CD4-positive, alpha-beta T cell treated with Interleukin-21 for 1 hour (primary cell): ENCODE results near the gene CTNNA2.

Experiments used
- DNase-seq: peaks from one replicate; pipeline ENCODE4 v3.0.0-alpha.2; 2020

Gene CTNNA2

DNA sequence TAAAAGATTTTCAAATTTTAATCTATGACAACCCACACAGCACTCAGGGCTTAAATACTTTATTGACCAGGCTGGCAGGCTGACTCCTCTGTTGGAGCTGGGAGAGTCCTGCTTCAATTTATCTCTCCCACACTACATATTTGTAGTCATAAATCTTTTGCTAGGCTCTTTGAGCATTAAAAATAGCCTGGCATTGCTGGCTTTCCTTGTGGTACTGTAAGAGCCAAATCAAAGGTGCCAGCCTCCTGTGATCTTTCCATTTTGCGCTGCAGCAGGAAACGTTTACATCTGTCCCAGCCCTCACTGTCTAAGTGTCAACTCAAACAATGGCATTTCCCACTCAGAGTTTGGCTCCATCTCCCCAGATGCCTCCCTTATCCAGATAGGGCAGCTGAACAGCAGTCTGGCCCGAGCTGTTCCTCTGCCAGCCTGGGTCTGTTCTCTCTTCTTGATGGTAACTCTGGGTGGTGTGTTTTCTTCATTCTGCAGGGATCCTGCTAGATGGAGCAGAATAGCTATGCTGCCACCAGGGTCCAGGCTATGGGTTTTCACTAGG lies 729.6 kb downstream of the CTNNA2 start:
- no peak for DNase-seq

DNA sequence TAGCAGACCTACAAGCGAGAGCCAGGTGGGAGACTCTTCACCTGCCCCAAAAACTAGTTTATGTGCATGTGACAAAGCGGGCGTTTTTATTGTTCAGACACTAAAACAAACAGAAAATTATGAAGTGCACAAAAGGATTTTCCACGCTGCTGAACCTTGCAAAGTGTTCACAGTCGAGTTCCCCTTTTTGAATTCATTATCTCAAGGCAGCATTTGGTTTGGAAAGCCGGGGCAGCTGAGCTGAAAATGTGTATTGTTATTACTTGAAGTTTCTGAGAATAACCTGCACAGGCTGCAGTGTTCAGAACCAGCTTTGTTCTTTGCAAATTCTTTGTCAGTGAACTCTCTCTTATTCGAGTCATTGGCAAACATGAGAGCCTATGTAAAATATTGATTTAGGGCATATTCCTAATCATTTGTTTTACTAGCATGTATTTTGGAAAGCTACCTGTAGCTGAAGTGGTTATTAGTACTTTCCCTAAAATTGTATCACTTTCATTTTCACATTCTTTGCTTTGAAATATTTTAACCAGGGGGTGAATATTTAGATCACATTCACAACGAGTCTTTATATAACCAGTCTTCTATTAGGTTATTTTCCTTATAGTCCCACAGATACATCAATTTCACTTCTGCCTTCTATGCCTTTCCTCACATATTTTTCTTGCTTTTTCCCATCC lies 732.2 kb downstream of the CTNNA2 start:
- DNase-seq = no peak

DNA sequence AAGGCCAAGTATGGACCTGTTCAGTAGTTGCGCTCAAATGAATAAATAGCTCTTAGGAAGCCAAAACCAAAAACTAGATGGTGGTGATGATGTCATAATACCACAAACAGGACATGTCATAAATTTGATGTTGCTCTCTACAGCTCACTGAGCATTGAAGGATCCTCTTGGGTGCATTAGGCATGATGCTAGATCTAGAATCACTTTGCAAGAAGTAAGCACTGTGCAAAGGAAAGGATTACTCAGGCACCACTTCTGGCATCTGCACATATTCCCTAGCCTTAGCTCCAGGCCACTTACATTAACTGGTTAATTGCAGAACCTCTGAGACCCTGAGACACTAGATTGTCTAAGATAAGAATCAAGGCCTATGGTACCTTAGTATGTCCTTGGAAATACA lies 733.7 kb downstream of the CTNNA2 start:
- DNase-seq = no peak

DNA sequence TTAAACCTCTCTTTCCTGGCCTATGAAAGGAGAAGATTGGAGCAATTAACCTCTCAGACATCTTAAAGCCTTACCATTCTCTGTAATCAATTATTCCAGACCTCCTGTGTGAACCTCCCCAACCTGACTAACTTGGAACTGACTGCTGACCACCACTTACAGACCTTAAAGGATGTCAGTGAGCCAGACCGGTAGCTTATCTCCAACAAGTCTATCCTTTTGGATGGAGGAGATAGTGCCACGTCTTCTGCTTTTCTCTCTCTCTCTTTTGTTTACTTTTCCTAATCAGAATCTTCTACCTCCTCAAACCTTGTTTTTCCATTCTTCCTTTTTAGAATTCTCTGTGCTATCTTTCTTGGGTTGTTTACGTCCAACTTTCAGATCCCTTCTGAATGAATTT lies 734.5 kb downstream of the CTNNA2 start:
- DNase-seq = no peak

DNA sequence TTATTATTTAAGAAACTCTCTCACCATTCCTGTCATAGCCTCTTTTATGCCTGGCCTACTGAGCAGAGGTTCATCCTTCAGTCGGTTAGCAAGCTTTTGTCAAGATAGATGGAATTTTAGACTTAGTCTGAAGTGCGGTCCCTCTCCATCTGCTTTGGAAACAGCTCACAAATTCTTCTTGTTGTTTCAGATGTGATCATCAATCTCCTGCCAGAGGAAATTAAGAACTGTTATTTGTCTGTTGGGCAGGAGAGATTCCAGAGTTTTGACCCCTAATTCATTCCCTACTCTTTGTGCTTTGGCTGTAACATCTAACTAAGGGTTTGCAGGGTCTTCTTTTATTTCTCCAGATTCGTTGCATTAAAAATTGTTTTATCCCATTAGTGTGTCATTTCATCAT lies 735.3 kb downstream of the CTNNA2 start:
- no peak for DNase-seq

DNA sequence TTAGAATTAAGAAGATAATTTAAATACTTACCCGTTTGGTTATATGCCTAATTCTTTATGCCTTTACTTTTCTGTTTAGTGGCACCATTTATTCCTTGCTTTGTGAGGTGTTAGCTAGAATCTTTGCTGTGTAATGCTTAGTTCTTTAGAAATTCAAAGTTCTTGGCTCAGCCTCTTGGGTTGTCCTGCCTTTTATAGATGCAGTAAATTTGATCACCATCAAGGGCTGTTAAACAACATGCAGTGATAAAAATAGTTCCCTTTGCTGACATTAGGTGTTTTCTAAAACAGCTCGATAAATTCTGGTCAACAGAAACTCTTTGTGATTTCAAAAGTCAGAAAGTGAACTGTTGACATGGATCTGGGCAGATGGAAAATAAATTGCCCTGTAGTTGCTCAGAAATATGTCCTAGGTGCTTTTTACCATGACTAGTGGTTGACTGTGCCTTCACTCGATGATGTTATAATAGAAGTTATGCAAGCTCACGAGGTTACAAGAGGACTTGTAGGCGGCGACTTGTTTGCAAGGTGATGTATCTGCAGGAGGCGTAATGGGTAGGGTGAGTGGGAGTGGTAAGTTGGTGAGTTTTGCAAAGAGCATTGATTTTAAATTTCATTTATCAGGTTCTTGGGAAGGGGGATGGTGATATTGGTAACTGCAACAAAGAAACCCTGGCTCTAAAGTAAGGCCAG lies 739.6 kb downstream of the CTNNA2 start:
- DNase-seq = no peak

- no peak for DNase-seq
Measured at GRCh38 chr2:80255918-80256781, 743.3 kb downstream of the CTNNA2 start.

DNA sequence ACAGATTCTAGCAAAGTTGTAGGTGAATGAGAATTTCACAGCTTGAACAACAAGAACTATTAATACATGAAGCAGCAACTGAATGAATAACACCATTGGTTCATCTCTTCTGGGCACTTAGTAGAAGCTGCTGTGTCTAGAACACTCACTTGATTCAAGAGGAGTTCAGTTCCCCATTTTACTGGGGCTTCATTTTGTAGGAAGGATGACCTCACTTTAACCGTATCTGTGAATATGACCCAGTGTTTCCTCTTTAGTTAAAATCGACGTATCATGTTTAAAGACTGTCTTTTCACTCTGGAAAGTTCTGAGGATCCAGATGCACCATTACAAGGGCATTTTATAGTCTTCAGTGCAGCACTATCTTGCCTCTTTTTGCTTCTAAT lies 743.9 kb downstream of the CTNNA2 start:
- DNase-seq = no peak

GRCh38 chr2:80257450-80257849 lies 744.6 kb downstream of the CTNNA2 start:
- no peak for DNase-seq

DNA sequence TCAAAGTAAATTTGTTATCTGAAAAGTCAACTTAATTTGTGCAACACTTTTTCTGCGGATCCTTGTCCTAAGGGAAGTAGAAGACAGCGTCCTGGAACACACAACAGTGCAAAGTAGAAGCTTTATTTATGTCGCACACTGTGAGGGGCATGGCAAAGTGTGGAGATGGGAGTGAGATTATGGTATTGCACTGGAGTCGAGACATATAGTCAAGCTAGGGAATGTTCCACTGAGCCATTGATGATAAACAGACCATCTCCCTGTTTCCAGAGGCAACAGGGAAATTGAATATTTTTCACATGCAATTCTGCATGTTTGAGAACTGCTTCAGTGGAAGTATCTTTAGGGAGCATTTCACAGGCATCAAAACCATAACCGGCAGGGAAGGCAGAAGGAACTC lies 745.5 kb downstream of the CTNNA2 start:
- DNase-seq = no peak

- DNase-seq = no peak
Measured at GRCh38 chr2:80258793-80259192, 745.9 kb downstream of the CTNNA2 start.

- no peak for DNase-seq
Measured at GRCh38 chr2:80259292-80259691, 746.4 kb downstream of the CTNNA2 start.

DNA sequence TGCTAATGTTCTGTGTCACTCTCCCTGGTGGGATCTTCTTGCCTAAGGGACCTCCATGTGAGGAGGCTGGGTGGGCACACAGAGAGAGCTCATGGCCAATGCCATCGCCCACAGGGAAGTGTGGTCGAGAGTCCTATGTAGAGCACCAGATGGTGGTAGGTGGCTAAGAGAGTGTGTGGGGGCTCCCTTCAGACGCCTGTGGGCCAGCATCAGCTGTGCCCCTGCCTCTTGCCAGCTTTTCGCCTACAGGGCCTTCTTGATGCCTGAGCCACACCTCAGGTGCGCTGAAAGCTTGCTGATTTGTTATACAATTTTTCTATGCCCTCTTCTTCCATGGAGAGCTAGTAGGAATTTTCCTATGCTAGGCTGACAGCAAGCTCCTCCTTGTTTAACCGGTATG lies 753.4 kb downstream of the CTNNA2 start:
- no peak for DNase-seq

GRCh38 chr2:80269806-80270205 lies 757.0 kb downstream of the CTNNA2 start:
- no peak for DNase-seq

DNA sequence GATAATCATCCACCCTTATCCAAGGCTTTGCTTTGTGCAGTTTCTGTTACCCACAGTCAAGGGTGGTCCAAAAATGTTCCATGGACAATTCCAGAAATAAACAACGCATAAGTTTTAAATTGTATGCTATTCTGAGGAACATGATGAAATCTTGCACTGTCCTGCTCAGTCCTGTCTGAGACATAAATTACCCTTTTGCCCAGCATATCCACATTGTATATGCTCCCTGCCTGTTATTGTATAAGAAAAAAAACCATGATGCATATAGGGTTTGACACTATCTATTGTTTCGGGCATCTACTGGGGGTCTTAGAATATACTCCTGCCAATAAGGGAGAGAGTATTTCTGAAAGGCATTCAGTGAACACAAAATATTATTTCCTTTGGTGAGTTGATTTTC lies 767.7 kb downstream of the CTNNA2 start:
- no peak for DNase-seq

DNA sequence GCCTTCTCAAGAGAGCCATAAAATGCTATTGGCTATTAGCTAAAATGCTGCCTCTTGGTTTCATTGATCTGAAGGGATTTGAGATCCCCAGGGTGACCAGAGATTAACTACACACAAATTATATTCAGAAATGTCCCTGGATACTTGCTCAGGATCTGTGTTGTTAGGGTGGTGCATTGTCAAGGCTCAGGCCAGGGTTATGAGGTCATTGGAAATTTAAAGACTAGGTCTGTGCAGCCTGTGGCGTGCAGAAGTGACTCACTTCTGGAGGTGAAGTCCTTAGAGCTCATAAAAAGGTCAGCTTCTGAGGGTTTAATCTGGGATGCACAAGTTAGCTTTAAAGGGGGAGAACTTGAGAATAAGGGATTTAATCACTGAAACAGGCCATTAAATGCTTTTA lies 768.2 kb downstream of the CTNNA2 start:
- DNase-seq = no peak

DNA sequence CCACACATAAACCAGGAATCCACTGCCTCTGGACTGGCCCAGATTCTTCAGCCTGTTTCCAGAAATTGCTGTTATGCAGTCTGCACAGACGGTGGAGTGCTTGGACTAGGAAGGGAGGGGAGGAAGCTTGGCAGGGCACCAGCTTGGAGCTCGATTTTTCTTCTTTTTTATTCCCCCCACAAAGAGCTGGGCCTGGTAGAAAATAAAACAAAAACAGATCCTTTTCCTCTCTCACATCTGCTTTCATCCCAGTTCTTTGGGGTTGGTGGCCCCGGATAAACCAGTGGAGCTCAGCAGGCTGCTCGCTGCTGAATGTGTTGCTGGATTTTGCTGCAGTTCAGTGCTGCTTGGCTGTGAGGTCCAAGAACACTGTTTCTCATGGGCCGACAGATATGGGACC lies 775.7 kb downstream of the CTNNA2 start:
- DNase-seq = no peak

GRCh38 chr2:80291656-80292055 lies 778.8 kb downstream of the CTNNA2 start:
- no peak for DNase-seq

DNA sequence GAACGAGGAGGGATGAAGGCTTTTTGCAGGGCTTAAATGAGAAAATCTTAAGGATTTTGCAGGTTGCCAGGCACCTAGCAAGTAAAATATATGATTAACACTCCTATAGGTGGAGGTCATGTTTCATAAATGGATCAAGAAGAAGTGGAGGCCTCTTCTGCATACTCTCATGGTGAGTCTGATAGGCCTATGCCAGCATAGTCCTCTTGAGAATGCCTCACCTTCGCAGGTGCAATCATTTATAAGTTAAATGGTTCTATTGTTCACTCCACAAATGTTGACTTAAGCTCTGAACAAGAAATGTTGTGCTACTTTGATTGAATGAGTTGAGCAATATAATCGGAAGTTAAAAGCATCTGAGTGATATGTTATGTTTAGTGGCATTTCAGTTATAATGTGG lies 779.6 kb downstream of the CTNNA2 start:
- DNase-seq = no peak

DNA sequence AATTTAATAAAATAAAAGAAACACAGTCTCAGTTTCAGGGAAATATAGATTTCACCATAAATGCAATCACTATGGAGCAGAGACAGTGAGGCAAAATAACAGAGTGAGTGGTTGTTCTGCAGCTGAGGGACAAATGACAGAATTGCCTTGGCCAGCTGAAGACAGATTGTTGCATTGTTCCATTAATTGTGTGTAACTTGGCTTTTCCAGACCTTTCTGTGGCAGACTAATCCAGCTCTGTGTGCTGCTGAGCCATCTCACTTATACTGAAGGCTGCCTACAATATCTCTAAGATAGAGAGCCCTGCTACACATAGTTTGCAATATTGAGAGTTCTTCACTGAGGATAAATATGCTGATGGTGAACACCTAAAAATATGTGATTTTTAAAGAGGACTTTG lies 780.2 kb downstream of the CTNNA2 start:
- DNase-seq = no peak

DNA sequence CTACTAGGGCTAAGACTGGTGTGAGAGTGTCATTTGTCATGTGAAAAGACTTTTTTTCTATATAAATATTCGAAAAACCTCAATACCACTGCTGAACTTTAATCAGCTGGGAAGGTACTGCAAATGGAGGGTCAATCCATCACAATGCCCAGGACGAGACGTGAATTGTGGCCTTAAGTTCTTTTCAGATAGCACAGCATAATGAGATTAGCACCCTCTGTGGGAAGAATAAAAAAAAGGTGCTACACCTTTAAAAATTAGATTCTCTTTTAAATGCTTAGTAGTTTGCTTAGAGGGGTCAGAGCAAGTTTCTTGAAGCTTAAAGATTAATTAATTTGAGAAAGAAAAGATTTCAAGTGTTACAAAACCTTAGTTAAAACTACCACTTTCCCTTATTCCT lies 786.1 kb downstream of the CTNNA2 start:
- no peak for DNase-seq

GRCh38 chr2:80299661-80300060 lies 786.8 kb downstream of the CTNNA2 start:
- no peak for DNase-seq

DNA sequence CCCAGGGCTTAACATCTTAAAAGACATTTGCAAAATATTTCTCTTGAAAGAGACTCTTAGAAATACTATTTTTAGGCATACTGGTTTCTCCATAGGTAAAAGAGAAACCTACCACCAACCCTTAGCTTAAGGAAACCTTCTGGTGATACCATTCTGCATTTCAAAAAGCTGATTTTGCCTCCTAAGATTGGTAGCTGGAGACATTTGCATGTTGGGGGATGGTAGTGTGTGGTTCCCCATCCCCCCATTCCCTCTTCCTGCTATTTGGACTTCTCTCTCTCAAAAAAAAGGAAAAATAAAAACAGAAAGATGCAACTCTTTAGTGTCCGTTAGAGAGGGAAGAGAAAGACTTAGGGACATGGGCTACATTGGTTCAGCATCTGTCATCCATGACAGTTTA lies 787.5 kb downstream of the CTNNA2 start:
- DNase-seq = no peak

DNA sequence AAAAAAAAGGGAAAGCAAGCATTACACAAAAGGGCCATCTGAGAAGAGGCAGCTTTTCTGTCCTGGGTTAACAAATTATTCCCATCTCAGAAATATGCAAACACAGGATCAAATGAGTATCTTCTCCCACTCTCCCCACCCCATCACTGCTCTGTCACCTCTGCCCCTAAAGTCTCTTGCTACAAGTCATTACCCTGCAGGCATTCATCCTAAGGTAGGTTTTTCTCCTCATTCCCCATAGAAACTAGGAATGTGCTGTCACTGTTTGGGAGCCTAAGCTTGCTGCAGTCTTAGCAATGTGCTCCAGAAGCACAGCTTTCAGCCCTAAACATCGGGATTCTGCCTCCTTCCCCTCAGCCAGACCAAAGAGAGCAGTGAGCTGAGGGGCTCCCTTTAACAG lies 788.1 kb downstream of the CTNNA2 start:
- DNase-seq = no peak
